ENCODE data around the gene RTN4IP1.
"Not testable (repeated sequence)": the region's sequence is repeated elsewhere in the genome, so short reads cannot be mapped to it uniquely, and the experiment has no call there.

RTN4IP1 gene

GRCh38 chr6:106586815-106587415, 42.4 kb downstream of the RTN4IP1 start:
- DNase-seq (ENCODE audit: low read depth in 2 of 2), result no peak

- no peak for DNase-seq (ENCODE audit: low read depth in 2 of 2)
Observed at GRCh38 chr6:106581468-106581867, 47.8 kb downstream of the RTN4IP1 start.

DNA sequence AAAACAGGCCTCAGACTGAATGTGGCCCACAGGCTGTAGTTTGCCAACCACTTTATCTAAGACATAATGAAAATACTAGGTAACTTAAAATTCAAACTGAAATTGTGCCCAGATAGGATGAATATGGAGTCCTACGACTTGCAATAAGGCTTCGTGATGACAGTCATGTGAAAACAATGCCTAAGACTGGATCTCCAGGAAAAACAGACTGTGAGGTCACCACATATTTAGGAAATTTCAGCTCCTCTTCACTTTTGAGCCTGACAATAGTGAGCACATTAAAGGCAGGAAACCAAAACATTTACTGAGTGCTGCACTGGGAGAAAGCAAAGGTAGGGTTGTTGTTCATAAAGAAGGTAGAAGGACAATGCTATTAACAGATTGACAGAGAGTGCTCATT, 50.0 kb downstream of the RTN4IP1 start:
- no peak for DNase-seq (ENCODE audit: low read depth in 2 of 2)

DNA sequence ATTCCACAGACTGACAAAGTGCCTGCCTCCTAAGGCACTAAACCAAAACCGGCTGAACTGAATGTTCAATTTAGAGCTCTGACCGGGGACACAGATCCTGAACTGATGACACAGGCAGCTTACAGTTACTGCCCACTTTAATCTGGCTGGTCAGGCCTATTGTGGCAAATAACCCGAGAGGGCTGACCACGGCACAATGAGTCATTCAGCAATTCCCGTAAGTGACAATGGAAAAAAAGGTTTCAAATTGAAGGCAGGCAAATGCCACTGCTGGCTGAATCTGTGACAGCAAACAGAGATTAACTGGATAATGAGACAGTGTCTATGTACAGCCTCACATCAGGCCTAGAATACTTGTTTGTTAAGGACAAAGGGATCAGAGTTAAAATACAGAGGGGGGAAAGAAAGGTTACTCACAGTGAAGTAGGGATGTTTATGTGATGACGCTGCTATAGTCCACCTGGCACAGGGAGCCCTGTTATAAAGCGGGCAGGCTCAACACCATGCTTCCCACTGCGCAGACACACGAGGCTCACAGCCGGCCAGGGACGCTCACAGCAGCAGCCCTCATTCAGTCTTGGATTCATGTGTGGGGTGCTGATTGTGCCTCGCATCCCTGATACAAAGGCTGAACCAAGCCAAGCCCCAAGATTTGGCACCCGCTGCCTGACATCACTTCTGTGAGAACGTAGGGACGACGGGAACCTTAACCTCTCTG, 54.4 kb downstream of the RTN4IP1 start:
- DNase-seq (ENCODE audit: low read depth in 2 of 2), result no peak

DNA sequence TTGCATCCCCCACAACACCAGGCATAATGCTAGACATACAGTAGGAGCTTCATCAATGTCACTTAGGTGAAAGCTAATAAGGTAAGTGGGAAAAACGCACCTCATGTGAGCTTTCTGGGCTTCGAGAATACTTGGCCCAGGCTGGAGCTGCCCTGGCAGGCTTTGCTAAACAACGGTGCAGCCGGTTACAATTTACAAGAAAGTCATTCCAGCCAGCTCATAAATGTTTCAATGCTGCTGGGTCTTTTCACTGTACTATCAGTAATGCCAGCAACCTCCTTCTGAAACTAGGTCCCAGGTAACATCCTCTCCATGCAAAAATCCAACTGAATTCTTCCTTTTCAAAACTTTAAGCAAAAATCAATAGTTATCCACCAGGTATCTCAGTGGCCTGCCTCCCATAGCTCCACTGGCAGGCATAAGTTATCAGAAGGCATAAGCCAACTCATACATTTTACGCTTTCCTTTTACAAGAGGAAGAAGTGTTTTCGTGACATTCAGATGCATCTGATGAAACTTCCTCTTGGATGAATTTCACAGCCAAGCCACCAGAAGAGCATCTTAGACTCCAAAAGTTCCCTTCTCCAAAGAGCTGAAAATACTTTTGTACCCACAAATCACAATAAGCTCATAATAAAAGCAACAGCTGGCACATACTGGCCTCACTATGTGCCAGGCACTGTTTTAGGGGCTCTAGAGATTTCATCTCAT, 56.3 kb downstream of the RTN4IP1 start:
- DNase-seq (ENCODE audit: low read depth in 2 of 2), result no peak

DNA sequence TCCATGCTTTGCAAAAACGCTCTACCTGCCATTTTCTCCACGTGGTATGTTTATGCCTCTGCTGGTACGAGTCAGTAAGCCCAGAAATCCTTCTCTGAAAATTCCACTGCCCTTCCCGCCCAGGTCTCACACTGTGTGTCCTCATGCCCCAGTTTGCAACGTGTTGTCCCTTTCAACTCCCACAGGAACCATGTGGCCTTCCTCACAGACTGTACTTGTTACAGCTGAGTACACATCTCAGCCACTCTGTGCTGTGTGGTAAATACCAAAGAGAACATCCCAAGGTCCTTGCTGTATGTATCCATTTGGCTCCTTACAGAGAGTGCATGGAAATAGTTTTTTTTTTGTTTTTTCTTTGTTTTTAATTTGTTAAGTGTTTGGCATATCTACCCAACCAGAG, 56.9 kb downstream of the RTN4IP1 start:
- DNase-seq (ENCODE audit: low read depth in 2 of 2), result no peak

DNA sequence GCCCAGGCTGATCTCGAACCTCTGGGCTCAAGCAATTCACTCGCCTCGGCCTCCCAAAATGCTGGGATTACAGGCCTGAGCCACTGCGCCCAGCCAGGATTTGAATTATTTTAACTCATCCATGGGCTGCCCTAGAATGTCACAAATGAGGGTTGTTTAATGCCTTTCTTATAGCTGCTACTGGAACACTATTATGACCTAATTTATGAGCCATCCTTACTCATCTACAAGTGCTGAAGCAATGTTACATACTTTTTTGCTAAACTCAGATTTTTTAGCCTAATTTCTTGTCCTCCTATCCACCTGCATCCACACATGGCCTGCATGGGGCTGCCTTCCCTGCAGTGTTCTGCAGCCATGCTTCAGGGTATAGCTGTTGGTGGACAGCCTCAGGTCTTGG, 59.9 kb downstream of the RTN4IP1 start:
- DNase-seq (ENCODE audit: low read depth in 2 of 2), result no peak

- no peak for DNase-seq (ENCODE audit: low read depth in 2 of 2)
Observed at GRCh38 chr6:106568530-106568929, 60.8 kb downstream of the RTN4IP1 start.

GRCh38 chr6:106564476-106564875, 64.8 kb downstream of the RTN4IP1 start:
- no peak for DNase-seq (ENCODE audit: low read depth in 2 of 2)

- no peak for DNase-seq (ENCODE audit: low read depth in 2 of 2)
Observed at GRCh38 chr6:106563614-106564013, 65.7 kb downstream of the RTN4IP1 start.

- DNase-seq (ENCODE audit: low read depth in 2 of 2), result no peak
Observed at GRCh38 chr6:106561686-106562405, 67.5 kb downstream of the RTN4IP1 start.

GRCh38 chr6:106560996-106561685, 68.2 kb downstream of the RTN4IP1 start:
- no peak for DNase-seq (ENCODE audit: low read depth in 2 of 2)

DNA sequence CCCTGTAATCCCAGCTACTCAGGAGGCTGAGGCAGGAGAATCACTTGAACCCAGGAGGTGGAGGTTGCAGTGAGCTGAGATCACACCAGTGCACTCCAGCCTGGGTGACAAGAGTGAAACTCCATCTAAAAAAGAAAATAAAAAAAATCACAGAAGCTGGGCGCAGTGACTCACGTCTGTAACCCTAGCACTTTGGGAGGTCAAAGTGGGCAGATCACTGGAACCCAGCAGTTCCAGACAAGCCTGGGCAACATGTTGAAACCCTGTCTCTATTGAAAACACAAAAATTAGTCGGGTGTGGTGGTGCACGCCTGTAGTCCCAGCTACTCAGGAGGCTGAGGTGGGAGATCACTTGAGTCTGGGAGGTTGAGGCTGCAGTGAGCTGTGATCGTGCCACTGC, 69.6 kb downstream of the RTN4IP1 start:
- DNase-seq (ENCODE audit: low read depth in 2 of 2), result not testable (repeated sequence)

GRCh38 chr6:106558364-106558763, 70.9 kb downstream of the RTN4IP1 start:
- no peak for DNase-seq (ENCODE audit: low read depth in 2 of 2)

GRCh38 chr6:106557837-106558236, 71.5 kb downstream of the RTN4IP1 start:
- DNase-seq (ENCODE audit: low read depth in 2 of 2), result no peak

GRCh38 chr6:106556368-106556960, 72.8 kb downstream of the RTN4IP1 start:
- DNase-seq (ENCODE audit: low read depth in 2 of 2), result no peak

DNA sequence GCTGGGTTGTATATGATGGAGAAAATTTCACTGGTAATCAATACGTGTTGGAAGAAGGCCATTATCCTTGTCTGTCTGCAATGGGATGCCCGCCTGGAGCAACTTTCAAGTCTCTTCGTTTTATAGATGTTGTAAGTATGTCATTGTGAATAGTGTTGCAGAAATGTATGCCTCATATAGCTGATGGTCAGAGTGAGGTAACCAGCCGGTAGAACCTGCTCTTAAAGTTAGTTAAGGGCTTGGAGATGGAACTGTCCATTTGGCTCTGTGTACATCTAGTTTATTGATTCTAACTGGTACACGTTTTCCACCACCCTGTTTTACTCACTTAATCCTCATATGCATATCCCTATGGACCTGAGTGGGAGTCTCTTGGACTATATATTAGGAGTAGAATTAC, 73.5 kb downstream of the RTN4IP1 start:
- DNase-seq (ENCODE audit: low read depth in 2 of 2), result no peak

DNA sequence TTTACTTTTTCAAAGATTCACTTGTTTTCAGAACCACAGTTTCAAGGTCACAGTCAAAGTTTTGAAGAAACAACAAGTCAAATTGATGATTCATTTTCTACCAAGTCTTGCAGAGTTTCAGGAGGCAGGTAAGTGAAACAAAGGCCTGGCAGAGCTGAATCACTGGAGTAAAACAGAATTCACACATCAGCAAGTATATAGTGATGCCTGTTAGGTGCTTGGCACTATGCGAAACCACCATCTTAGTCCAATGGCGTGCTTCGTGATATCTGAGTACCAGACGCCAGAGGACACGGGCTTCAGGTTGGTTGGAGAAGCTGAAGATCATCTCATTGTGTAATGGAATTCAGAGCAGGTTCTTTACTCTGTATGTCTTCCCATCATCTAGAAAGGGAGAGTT, 75.9 kb downstream of the RTN4IP1 start:
- DNase-seq (ENCODE audit: low read depth in 2 of 2), result no peak

DNA sequence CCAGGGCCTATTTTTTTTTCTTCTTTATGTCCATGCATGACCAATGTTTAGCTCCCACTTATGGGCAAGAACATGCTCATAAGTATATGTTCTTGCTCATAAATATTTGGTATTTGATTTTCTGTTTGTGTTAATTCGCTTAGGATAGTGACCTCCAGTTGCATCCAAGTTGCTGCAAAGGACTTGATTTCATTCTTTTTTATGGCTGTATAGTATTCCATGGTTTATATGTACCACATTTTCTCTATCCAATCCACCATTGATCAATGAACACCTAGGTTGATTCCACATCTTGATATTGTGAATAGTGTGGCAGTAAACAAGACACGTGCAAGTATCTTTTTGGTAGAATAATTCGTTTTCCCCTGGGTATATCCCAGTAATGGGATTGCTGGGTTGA, 78.1 kb downstream of the RTN4IP1 start:
- no peak for DNase-seq (ENCODE audit: low read depth in 2 of 2)

- DNase-seq (ENCODE audit: low read depth in 2 of 2), result no peak
Observed at GRCh38 chr6:106549521-106549920, 79.8 kb downstream of the RTN4IP1 start.

DNA sequence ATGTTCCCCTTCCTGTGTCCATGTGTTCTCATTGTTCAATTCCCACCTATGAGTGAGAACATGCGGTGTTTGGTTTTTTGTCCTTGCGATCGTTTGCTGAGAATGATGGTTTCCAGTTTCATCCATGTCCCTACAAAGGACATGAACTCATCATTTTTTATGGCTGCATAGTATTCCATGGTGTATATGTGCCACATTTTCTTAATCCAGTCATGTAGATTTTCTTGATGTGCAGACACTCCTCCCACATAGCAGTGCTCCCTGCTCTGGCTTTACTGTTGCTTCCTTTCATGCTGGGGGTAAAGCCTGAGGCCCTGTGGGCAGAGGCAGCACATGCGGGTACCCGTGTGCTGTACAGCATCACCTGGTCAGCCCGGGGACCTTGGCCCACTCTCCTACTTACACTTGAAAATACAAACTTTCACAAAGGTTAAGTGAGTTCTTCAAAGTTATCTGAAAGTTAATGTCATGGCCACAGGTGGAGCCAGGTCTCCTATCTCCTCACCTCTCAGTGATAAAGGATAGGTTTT, 80.3 kb downstream of the RTN4IP1 start:
- DNase-seq (ENCODE audit: low read depth in 2 of 2), result not testable (repeated sequence)

All from stimulated activated CD8-positive, alpha-beta memory T cell treated with anti-CD3 and anti-CD28 coated beads, Interleukin-7, amount 100 ng/mL, for 4 hours (primary cell).